Endothelial cell of umbilical vein (primary cell): ENCODE results near the gene SRD5A1.

Source experiments
- POLR2AphosphoS5 ChIP-seq: IDR thresholded peaks from 2 replicates; pipeline ENCODE4 v1.6.1; 2012; ENCODE audit warnings: low read depth, mild to moderate bottlenecking, control low read depth, low read length, moderate library complexity; ENCODE audit not compliant: insufficient read depth
- TF ChIP-seq, protein P1 (sequence below), 2 donors: IDR thresholded peaks; 1 replicate in 1 of 2; 2 replicates in 1 of 2; pipeline ENCODE4 v1.5.1; 2011; ENCODE audit warnings: low read length in 2 of 2, mild to moderate bottlenecking in 2 of 2, moderate library complexity in 2 of 2, control low read depth in 1 of 2, inconsistent platforms in 1 of 2, low read depth in 1 of 2; ENCODE audit not compliant: insufficient read depth in 1 of 2; ENCODE audit errors: extremely low read depth in 1 of 2

DNA sequence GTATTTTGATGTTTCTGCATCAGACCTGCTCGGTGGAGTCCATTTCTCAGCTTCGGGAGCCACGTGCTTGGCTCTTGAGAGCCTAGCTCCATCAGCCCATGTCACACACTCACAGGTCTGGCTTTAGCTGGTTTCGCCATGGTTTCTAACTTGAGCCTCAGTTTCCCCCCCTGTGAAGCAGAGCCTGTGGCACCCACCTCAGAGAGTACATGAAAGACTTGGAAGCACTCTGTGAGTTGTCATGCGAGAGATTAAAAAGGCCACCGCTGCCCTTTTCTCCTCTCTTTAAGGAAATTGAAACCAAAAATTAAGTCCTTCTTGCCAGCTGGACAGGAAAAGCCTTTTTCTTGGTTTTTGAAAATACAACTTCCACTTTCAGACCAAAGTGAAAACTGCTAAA lies 88.8 kb downstream of the SRD5A1 start:
- no peak for TF ChIP-seq POLR2AphosphoS5
- TF ChIP-seq, protein P1, sequence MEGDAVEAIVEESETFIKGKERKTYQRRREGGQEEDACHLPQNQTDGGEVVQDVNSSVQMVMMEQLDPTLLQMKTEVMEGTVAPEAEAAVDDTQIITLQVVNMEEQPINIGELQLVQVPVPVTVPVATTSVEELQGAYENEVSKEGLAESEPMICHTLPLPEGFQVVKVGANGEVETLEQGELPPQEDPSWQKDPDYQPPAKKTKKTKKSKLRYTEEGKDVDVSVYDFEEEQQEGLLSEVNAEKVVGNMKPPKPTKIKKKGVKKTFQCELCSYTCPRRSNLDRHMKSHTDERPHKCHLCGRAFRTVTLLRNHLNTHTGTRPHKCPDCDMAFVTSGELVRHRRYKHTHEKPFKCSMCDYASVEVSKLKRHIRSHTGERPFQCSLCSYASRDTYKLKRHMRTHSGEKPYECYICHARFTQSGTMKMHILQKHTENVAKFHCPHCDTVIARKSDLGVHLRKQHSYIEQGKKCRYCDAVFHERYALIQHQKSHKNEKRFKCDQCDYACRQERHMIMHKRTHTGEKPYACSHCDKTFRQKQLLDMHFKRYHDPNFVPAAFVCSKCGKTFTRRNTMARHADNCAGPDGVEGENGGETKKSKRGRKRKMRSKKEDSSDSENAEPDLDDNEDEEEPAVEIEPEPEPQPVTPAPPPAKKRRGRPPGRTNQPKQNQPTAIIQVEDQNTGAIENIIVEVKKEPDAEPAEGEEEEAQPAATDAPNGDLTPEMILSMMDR (IDR thresholded peaks at IDR 0.05; ENCODE audit: extremely low read depth in 1 of 2, insufficient read depth in 1 of 2, low read depth in 1 of 2, low read length in 2 of 2), result no peak
